H1 (cell line): ENCODE results near the gene GNB1L. TPM values are rescaled to one million over a fixed set of nuclear protein-coding genes. Genes with fewer than 3 reads are reported as not detected.

Source experiments
- CTCF ChIA-PET: fragments of 300-600 bp; sonication (Branson Sonifier 250); formaldehyde crosslinking; loops from one replicate; lab custom pipeline; 2021; ENCODE audit not compliant: partially characterized antibody; lab: Charles Lee
- POLR2A ChIA-PET: fragments of 300-600 bp; sonication (Branson Sonifier 250); formaldehyde crosslinking; loops from one replicate; lab custom pipeline; 2021; ENCODE audit warnings: inconsistent platforms; ENCODE audit not compliant: partially characterized antibody; lab: Charles Lee
- DNase-seq, 2 experiments: peaks; one replicate each; pipeline versions ENCODE4 v3.0.0 to v3.0.0-alpha.2; 2010 to 2022; ENCODE audit warnings: low spot score in 2 of 2, low read depth in 1 of 2, mixed read lengths in 1 of 2
- FAIRE-seq: peaks from 2 replicates; lab custom pipeline; 2011; peaks lifted over from hg19 to GRCh38; lab: Jason Lieb, UNC
- H2AFZ ChIP-seq: 2 replicates; pipeline ENCODE4 v1.8.1; 2012; ENCODE audit warnings: low read length, inconsistent platforms
- H2AK5ac ChIP-seq: 2 replicates; pipeline ENCODE4 v1.6.1; 2013; ENCODE audit warnings: low read depth, low read length
- H2BK120ac ChIP-seq: replicated peaks from 2 replicates; pipeline ENCODE3; 2013; ENCODE audit warnings: low read depth, low read length, inconsistent platforms
- H2BK12ac ChIP-seq: 2 replicates; pipeline ENCODE4 v1.6.1; 2013; ENCODE audit warnings: low read depth, low read length
- H2BK15ac ChIP-seq: 2 replicates; pipeline ENCODE4 v1.6.1; 2013; ENCODE audit warnings: low read length
- H2BK20ac ChIP-seq: 2 replicates; pipeline ENCODE4 v1.6.1; 2013; ENCODE audit warnings: low read length
- H2BK5ac ChIP-seq: 2 replicates; pipeline ENCODE4 v1.6.1; 2013; ENCODE audit warnings: low read depth, low read length
- H3K14ac ChIP-seq: 2 replicates; pipeline ENCODE4 v1.6.1; 2013; ENCODE audit warnings: inconsistent platforms; ENCODE audit not compliant: insufficient read length
- H3K18ac ChIP-seq: 2 replicates; pipeline ENCODE4 v1.6.1; 2013; ENCODE audit warnings: low read length; ENCODE audit errors: extremely low read depth
- H3K23ac ChIP-seq: 2 replicates; pipeline ENCODE4 v1.6.1; 2013; ENCODE audit warnings: inconsistent platforms; ENCODE audit not compliant: insufficient read length
- H3K23me2 ChIP-seq: 2 replicates; pipeline ENCODE4 v1.6.1; 2013; ENCODE audit warnings: low read depth, low read length
- H3K27ac ChIP-seq: 2 replicates; pipeline ENCODE4 v1.6.1; 2011; ENCODE audit warnings: low read depth, low read length, inconsistent platforms
- H3K27me3 ChIP-seq, 4 experiments: replicated peaks in 1 of 4; 1 replicate in 1 of 4; 2 replicates in 3 of 4; pipeline versions ENCODE4 v1.6.1 to v1.8.1; 2011 to 2013; ENCODE audit warnings: low read length in 3 of 4, mild to moderate bottlenecking in 3 of 4, inconsistent platforms in 2 of 4, mixed read lengths in 2 of 4, moderate library complexity in 1 of 4; ENCODE audit not compliant: control insufficient read depth in 3 of 4, insufficient read depth in 3 of 4; ENCODE audit errors: extremely low read depth in 1 of 4
- H3K36me3 ChIP-seq, 4 experiments: 2 replicates each; pipeline versions ENCODE4 v1.6.1 to v1.8.1; 2011 to 2013; ENCODE audit warnings: mild to moderate bottlenecking in 4 of 4, low read length in 3 of 4, moderate library complexity in 2 of 4, control low read depth in 1 of 4, inconsistent platforms in 1 of 4; ENCODE audit not compliant: insufficient read depth in 4 of 4, control insufficient read depth in 2 of 4
- H3K4ac ChIP-seq: replicated peaks from 2 replicates; pipeline ENCODE3; 2013; ENCODE audit warnings: low read length, low read depth, mixed read lengths, inconsistent platforms; ENCODE audit not compliant: insufficient read length
- H3K4me1 ChIP-seq, 4 experiments: replicated peaks in 1 of 4; 1 replicate in 1 of 4; 2 replicates in 3 of 4; pipeline versions ENCODE4 v1.6.1 to v1.8.1; 2011 to 2013; ENCODE audit warnings: low read length in 3 of 4, inconsistent platforms in 2 of 4, mixed read lengths in 1 of 4; ENCODE audit not compliant: insufficient read depth in 4 of 4, control insufficient read depth in 3 of 4
- H3K4me2 ChIP-seq, 2 experiments: 2 replicates each; pipeline versions ENCODE4 v1.6.1 to v1.8.1; 2011 to 2013; ENCODE audit warnings: low read depth in 2 of 2, low read length in 2 of 2, control low read depth in 1 of 2, inconsistent platforms in 1 of 2, mild to moderate bottlenecking in 1 of 2; ENCODE audit not compliant: insufficient read depth in 1 of 2
- H3K4me3 ChIP-seq, 4 experiments: fragments of 200-600, 300-600 bp in 1 of 4; sonication (generic), shearing (Covaris generic), sonication (Bioruptor Twin) in 1 of 4; 2 replicates each; pipeline versions ENCODE4 v1.5.1 to v1.8.1; 2011 to 2016; ENCODE audit warnings: low read length in 4 of 4, low read depth in 3 of 4, control low read depth in 2 of 4, inconsistent platforms in 2 of 4, mild to moderate bottlenecking in 2 of 4, mixed read lengths in 1 of 4, moderate library complexity in 1 of 4; ENCODE audit not compliant: insufficient read depth in 2 of 4; ENCODE audit errors: extremely low read depth in 1 of 4
- H3K56ac ChIP-seq: replicated peaks from 2 replicates; pipeline ENCODE3; 2013; ENCODE audit warnings: low read depth, mild to moderate bottlenecking, mixed read lengths, low read length, inconsistent platforms; ENCODE audit not compliant: insufficient read length
- H3K79me1 ChIP-seq: 2 replicates; pipeline ENCODE4 v1.6.1; 2013; ENCODE audit warnings: low read depth, low read length, control low read depth
- H3K79me2 ChIP-seq, 2 experiments: 2 replicates each; pipeline versions ENCODE4 v1.6.1 to v1.8.1; 2012 to 2013; ENCODE audit warnings: low read length in 2 of 2, mild to moderate bottlenecking in 2 of 2, inconsistent platforms in 1 of 2; ENCODE audit not compliant: insufficient read depth in 2 of 2, control insufficient read depth in 1 of 2
- H3K9ac ChIP-seq, 4 experiments: replicated peaks in 1 of 4; 1 replicate in 1 of 4; 2 replicates in 3 of 4; pipeline versions ENCODE4 v1.6.1 to v1.8.1; 2011 to 2013; ENCODE audit warnings: low read depth in 3 of 4, low read length in 3 of 4, control low read depth in 2 of 4, mild to moderate bottlenecking in 2 of 4, moderate library complexity in 2 of 4, inconsistent platforms in 1 of 4; ENCODE audit errors: extremely low read depth in 1 of 4
- H3K9me3 ChIP-seq, 2 experiments: 2 replicates each; pipeline versions ENCODE4 v1.6.1 to v1.8.1; 2012 to 2013; ENCODE audit warnings: mild to moderate bottlenecking in 2 of 2, moderate library complexity in 2 of 2, control low read depth in 1 of 2, inconsistent platforms in 1 of 2, low read depth in 1 of 2, low read length in 1 of 2, mixed read lengths in 1 of 2; ENCODE audit not compliant: insufficient read depth in 2 of 2
- H4K20me1 ChIP-seq, 2 experiments: replicated peaks in 1 of 2; 2 replicates each; pipeline versions ENCODE3 to v1.8.1; 2011 to 2013; ENCODE audit warnings: inconsistent platforms in 2 of 2, low read length in 2 of 2, mild to moderate bottlenecking in 1 of 2; ENCODE audit not compliant: insufficient read depth in 2 of 2, control insufficient read depth in 1 of 2
- H4K5ac ChIP-seq: 2 replicates; pipeline ENCODE4 v1.6.1; 2013; ENCODE audit warnings: low read length, low read depth, mixed read lengths, inconsistent platforms; ENCODE audit not compliant: insufficient read length
- H4K8ac ChIP-seq: 2 replicates; pipeline ENCODE4 v1.8.0; 2013; ENCODE audit warnings: mild to moderate bottlenecking, moderate library complexity, low read length, inconsistent platforms; ENCODE audit not compliant: insufficient read depth; ENCODE audit errors: extremely low read depth
- H4K91ac ChIP-seq: replicated peaks from 2 replicates; pipeline ENCODE3; 2013; ENCODE audit warnings: low read length, mixed read lengths, inconsistent platforms; ENCODE audit not compliant: insufficient read length
- ATF2 ChIP-seq: IDR thresholded peaks from 2 replicates; pipeline ENCODE4 v1.6.1; 2012; ENCODE audit warnings: low read length, inconsistent platforms
- CBX8 ChIP-seq: fragments of 300-800, 300-1000 bp; sonication (generic); IDR thresholded peaks from 2 replicates; pipeline ENCODE4 v1.7.1; 2016; ENCODE audit warnings: low read depth, low read length, borderline replicate concordance
- EP300 ChIP-seq, 2 experiments: IDR thresholded peaks; 1 replicate in 1 of 2; 2 replicates in 1 of 2; pipeline ENCODE4 v1.6.1; 2011 to 2012; ENCODE audit warnings: low read depth in 2 of 2, low read length in 2 of 2, mild to moderate bottlenecking in 2 of 2, borderline replicate concordance in 1 of 2, inconsistent platforms in 1 of 2, moderate library complexity in 1 of 2
- NRF1 ChIP-seq: IDR thresholded peaks from 2 replicates; pipeline ENCODE4 v1.6.1; 2011; ENCODE audit warnings: mild to moderate bottlenecking, low read depth, low read length, improper control_type of control experiment
- POU5F1 ChIP-seq: IDR thresholded peaks from 2 replicates; pipeline ENCODE4 v1.6.1; 2011; ENCODE audit warnings: low read depth, mild to moderate bottlenecking, low read length, moderate library complexity
- RXRA ChIP-seq: IDR thresholded peaks from 2 replicates; pipeline ENCODE4 v1.6.1; 2011; ENCODE audit warnings: low read depth, mild to moderate bottlenecking, low read length, moderate library complexity; ENCODE audit not compliant: insufficient read depth
- SAP30 ChIP-seq: fragments of 300-600 bp; sonication (generic); IDR thresholded peaks from 2 replicates; pipeline ENCODE4 v1.7.1; 2012; ENCODE audit warnings: low read length, moderate library complexity, mild to moderate bottlenecking, inconsistent platforms; ENCODE audit not compliant: insufficient read depth, insufficient replicate concordance
- SIX5 ChIP-seq: IDR thresholded peaks from 2 replicates; pipeline ENCODE4 v1.6.1; 2011; ENCODE audit warnings: mild to moderate bottlenecking, low read depth, low read length
- TAF1 ChIP-seq: IDR thresholded peaks from 2 replicates; pipeline ENCODE4 v1.6.1; 2011; ENCODE audit warnings: mild to moderate bottlenecking, low read depth, low read length
- TAF7 ChIP-seq: optimal IDR thresholded peaks from 2 replicates; pipeline ENCODE3; 2011; ENCODE audit warnings: low read depth, mild to moderate bottlenecking, inconsistent platforms, low read length, moderate library complexity, borderline replicate concordance
- WGBS, 2 experiments: shearing (Covaris generic) in 1 of 2; methylation state at CpG; one replicate each; pipeline versions ENCODE4 v1.1.6 to v1.1.7; 2013 to 2015; ENCODE audit warnings: low lambda C conversion rate in 2 of 2, mixed read lengths in 2 of 2, inconsistent platforms in 1 of 2, low coverage in 1 of 2, missing lambda C conversion rate in 1 of 2; ENCODE audit not compliant: insufficient replicate concordance in 2 of 2, insufficient coverage in 1 of 2, insufficient read length in 1 of 2; ENCODE audit errors: extremely low coverage in 1 of 2, missing lambda C conversion rate in 1 of 2; 5-methylcytosine and 5-hydroxymethylcytosine counted together
- polyA plus RNA-seq, 7 experiments: library from polyadenylated mRNA; depleted of rRNA in 3 of 7; stranded (reverse) in 5 of 7; unstranded in 2 of 7; fragments of >200 nt in 5 of 7; fragments of 200-250 nt in 2 of 7; gene quantifications; 1 replicate in 5 of 7; 2 replicates in 1 of 7; 4 replicates in 1 of 7; pipeline versions ENCODE4 v1.2.1 to v1.2.3, GENCODE V29; 2011 to 2013; ENCODE audit warnings: missing spikeins in 2 of 7, mixed read lengths in 2 of 7
- total RNA-seq: library from RNA; stranded (reverse); fragmentation: NEBNext Ultra II Directional; extraction: Animal tissue kit (Norgen Biotek cat#: 25700); gene quantifications from 2 replicates; pipeline ENCODE4 v1.2.1, GENCODE V29; 2021

The GNB1L gene
- total and polyA plus RNA-seq, 2 of the 8 experiments (the other 6 are each of a cell fraction or from before 2014, with no cell fraction given) = 14.0 to 15.6 TPM

GRCh38 chr22:19793661-19794310 lies 60.9 kb downstream of the GNB1L start:
- H4K5ac ChIP-seq = no peak overlapping the region
- no peak overlapping the region for H2AFZ ChIP-seq
- no peaks in the 10 kb centered on the region for H3K27me3 ChIP-seq
- WGBS, 2 experiments = 80% methylated on average over 2 of the region's 2 CpGs; no CpG with 5 or more reads in 1 of the 2 experiments
- no peak for FAIRE-seq
- H3K36me3 ChIP-seq = no peaks in the 10 kb centered on the region
- H3K23ac ChIP-seq = no peak overlapping the region
- no peak overlapping the region for H2BK20ac ChIP-seq
- no peak overlapping the region for H2AK5ac ChIP-seq
- H3K4me1 ChIP-seq = no peaks in the 10 kb centered on the region; a peak in 1 of 7 replicates
- H3K4ac ChIP-seq = no peak overlapping the region
- no peak overlapping the region for H3K4me2 ChIP-seq
- no peak overlapping the region for H2BK120ac ChIP-seq
- H2BK15ac ChIP-seq = no peak overlapping the region
- H4K8ac ChIP-seq = no peak overlapping the region
- H3K23me2 ChIP-seq = no peaks in the 10 kb centered on the region
- ChIA-PET POLR2A (no interaction called here), CTCF (interaction anchor here (1.3 to 1.6 kb wide), 2 partner anchors 117 to 119 kb away, joined by 4 to 6 read pairs; no protein-coding TSS in a partner anchor)
- no peak overlapping the region for H4K91ac ChIP-seq
- H3K4me3 ChIP-seq = no peak overlapping the region
- H2BK12ac ChIP-seq = no peak overlapping the region
- H3K9ac ChIP-seq = no peak overlapping the region
- no peak overlapping the region for H3K14ac ChIP-seq
- no peaks in the 10 kb centered on the region for H3K9me3 ChIP-seq
- no peak overlapping the region for H3K18ac ChIP-seq
- H3K56ac ChIP-seq = no peak overlapping the region
- no peak overlapping the region for H2BK5ac ChIP-seq
- H4K20me1 ChIP-seq = peaks cover 0 to 5% of the 10 kb centered on the region in 2 experiments
- no peak overlapping the region for H3K27ac ChIP-seq
- no peak for DNase-seq
- H3K79me2 ChIP-seq = no peaks in the 10 kb centered on the region
- H3K79me1 ChIP-seq = 0 out of 2 replicates have a peak, but pooled peaks cover 2% of the 10 kb centered on the region
- TF ChIP-seq NRF1 = no peak
- no peak for TF ChIP-seq POU5F1
- no peak for TF ChIP-seq TAF1
- no peak for TF ChIP-seq SAP30
- no peak for TF ChIP-seq CBX8
- no peak for TF ChIP-seq RXRA
- no peak for TF ChIP-seq EP300 (IDR thresholded peaks at IDR 0.05; ENCODE audit: borderline replicate concordance in 1 of 2, low read depth in 2 of 2, low read length in 2 of 2)
- no peak for TF ChIP-seq ATF2
- TF ChIP-seq SIX5 = no peak
- no peak for TF ChIP-seq TAF7
